SK-N-SH (cell line): ENCODE results near the gene RPL18. TPM values are rescaled to one million over a fixed set of nuclear protein-coding genes. Genes with fewer than 3 reads are reported as not detected.

Experiments
- CTCF ChIA-PET: fragments of 300-600, 350-600 bp; formaldehyde crosslinking; extraction: SDS; loops from one replicate; lab custom pipeline; 2021; lab: Yijun Ruan, JAX
- POLR2A ChIA-PET: fragments of 350-600 bp; sonication (Branson Sonifier 250); formaldehyde crosslinking; extraction: SDS; loops from one replicate; lab custom pipeline; 2020; ENCODE audit warnings: antibody characterized with exemption, inconsistent platforms; lab: Yijun Ruan, JAX
- DNase-seq: peaks from one replicate; pipeline ENCODE4 v3.0.0; 2012
- H2AFZ ChIP-seq: fragments of 200-600 bp; sonication (generic); 2 replicates; pipeline ENCODE4 v1.8.1; 2016; ENCODE audit warnings: antibody characterized with exemption, mild to moderate bottlenecking, low read depth
- H3F3A ChIP-seq: fragments of 200-600 bp; sonication (generic); replicated peaks from 2 replicates; pipeline ENCODE3; 2016; ENCODE audit warnings: antibody characterized with exemption, mild to moderate bottlenecking; ENCODE audit not compliant: insufficient read depth
- H3K27ac ChIP-seq, 2 experiments: fragments of 200-500 bp in 1 of 2; fragments of 200-600 bp in 1 of 2; sonication (Bioruptor generic) in 1 of 2; sonication (generic), shearing (Covaris generic) in 1 of 2; 2 replicates each; pipeline versions ENCODE4 v1.5.1 to v1.6.1; 2014 to 2016; ENCODE audit warnings: low read depth in 2 of 2, inconsistent platforms in 1 of 2, low read length in 1 of 2, mild to moderate bottlenecking in 1 of 2, mixed read lengths in 1 of 2
- H3K27me3 ChIP-seq: fragments of 200-600 bp; sonication (generic), shearing (Covaris generic); 2 replicates; pipeline ENCODE4 v1.6.1; 2016; ENCODE audit warnings: mixed run types; ENCODE audit not compliant: insufficient read depth
- H3K36me3 ChIP-seq, 2 experiments: fragments of 200-500 bp in 1 of 2; fragments of 200-600 bp in 1 of 2; sonication (Bioruptor generic) in 1 of 2; sonication (generic) in 1 of 2; replicated peaks in 1 of 2; 2 replicates each; pipeline versions ENCODE3 to v1.5.1; 2014 to 2016; ENCODE audit warnings: low read length in 1 of 2, mild to moderate bottlenecking in 1 of 2; ENCODE audit not compliant: insufficient read depth in 2 of 2, control insufficient read depth in 1 of 2
- H3K4me1 ChIP-seq, 2 experiments: fragments of 200-500 bp in 1 of 2; fragments of 200-600 bp in 1 of 2; sonication (Bioruptor generic) in 1 of 2; sonication (generic), shearing (Covaris generic) in 1 of 2; 2 replicates each; pipeline versions ENCODE4 v1.5.1 to v1.6.1; 2014 to 2016; ENCODE audit warnings: low read depth in 1 of 2, low read length in 1 of 2, mixed run types in 1 of 2; ENCODE audit not compliant: insufficient read depth in 2 of 2, control insufficient read depth in 1 of 2
- H3K4me2 ChIP-seq: fragments of 200-600 bp; sonication (generic), shearing (Covaris generic); 2 replicates; pipeline ENCODE4 v1.6.1; 2017; ENCODE audit warnings: mixed run types
- H3K4me3 ChIP-seq, 2 experiments: fragments of 200-500 bp in 1 of 2; fragments of 200-600 bp in 1 of 2; sonication (Bioruptor generic) in 1 of 2; sonication (generic), shearing (Covaris generic) in 1 of 2; 2 replicates each; pipeline versions ENCODE4 v1.5.1 to v1.8.1; 2014 to 2016; ENCODE audit warnings: low read depth in 2 of 2, inconsistent platforms in 1 of 2, low read length in 1 of 2, mild to moderate bottlenecking in 1 of 2, mixed read lengths in 1 of 2, moderate library complexity in 1 of 2
- H3K79me2 ChIP-seq: fragments of 200-600 bp; sonication (generic); 2 replicates; pipeline ENCODE4 v1.8.1; 2017; ENCODE audit warnings: mild to moderate bottlenecking; ENCODE audit not compliant: insufficient read depth
- H3K9ac ChIP-seq: fragments of 200-600 bp; sonication (generic); 2 replicates; pipeline ENCODE4 v1.6.1; 2017; ENCODE audit warnings: mixed run types
- H3K9me2 ChIP-seq: fragments of 200-600 bp; sonication (generic); 2 replicates; pipeline ENCODE4 v1.6.1; 2017; ENCODE audit warnings: mixed run types
- H3K9me3 ChIP-seq: fragments of 200-600 bp; sonication (generic); 2 replicates; pipeline ENCODE4 v1.6.1; 2017; ENCODE audit warnings: mixed run types, mild to moderate bottlenecking, moderate library complexity
- H4K20me1 ChIP-seq: fragments of 200-600 bp; sonication (generic); 2 replicates; pipeline ENCODE4 v1.6.1; 2017; ENCODE audit warnings: mild to moderate bottlenecking, mixed run types; ENCODE audit not compliant: insufficient read depth
- ELF1 ChIP-seq: IDR thresholded peaks from 2 replicates; pipeline ENCODE4 v1.4.0; 2012
- EP300 ChIP-seq, 2 experiments: IDR thresholded peaks; 2 replicates each; pipeline versions ENCODE4 v1.4.0 to v1.6.1; 2012; ENCODE audit warnings: borderline replicate concordance in 1 of 2, low read depth in 1 of 2, low read length in 1 of 2
- EZH2phosphoT487 ChIP-seq: fragments of 200-600 bp; sonication (generic); IDR thresholded peaks from 2 replicates; pipeline ENCODE4 v1.6.1; 2017; ENCODE audit warnings: low read depth, mixed run types, mild to moderate bottlenecking, antibody characterized with exemption, moderate library complexity, borderline replicate concordance
- GABPA ChIP-seq: IDR thresholded peaks from 2 replicates; pipeline ENCODE4 v1.4.0; 2012; ENCODE audit warnings: low read depth, mild to moderate bottlenecking
- GATA2 ChIP-seq: sonication (generic); formaldehyde crosslinking; IDR thresholded peaks from 2 replicates; pipeline ENCODE4 v1.5.0; 2020; ENCODE audit warnings: mild to moderate bottlenecking, missing genetic modification reagents
- MEF2A ChIP-seq: IDR thresholded peaks from 2 replicates; pipeline ENCODE4 v1.4.0; 2012; ENCODE audit warnings: low read depth, borderline replicate concordance
- MXI1 ChIP-seq: IDR thresholded peaks from 2 replicates; pipeline ENCODE4 v1.6.1; 2012; ENCODE audit warnings: mild to moderate bottlenecking, low read depth, low read length, improper control_type of control experiment
- POLR2AphosphoS5 ChIP-seq: IDR thresholded peaks from 2 replicates; pipeline ENCODE4 v1.6.1; 2012; ENCODE audit warnings: low read depth, low read length
- RAD21 ChIP-seq: IDR thresholded peaks from 2 replicates; pipeline ENCODE4 v1.6.1; 2012; ENCODE audit warnings: mild to moderate bottlenecking, low read length
- RXRA ChIP-seq: IDR thresholded peaks from 2 replicates; pipeline ENCODE4 v1.4.0; 2012; ENCODE audit warnings: low read depth, mild to moderate bottlenecking, borderline replicate concordance
- SIN3A ChIP-seq: IDR thresholded peaks from 2 replicates; pipeline ENCODE4 v1.6.1; 2012; ENCODE audit warnings: low read depth, mild to moderate bottlenecking, low read length, moderate library complexity, borderline replicate concordance
- TAF1 ChIP-seq: IDR thresholded peaks from 2 replicates; pipeline ENCODE4 v1.6.1; 2012; ENCODE audit warnings: low read depth, mild to moderate bottlenecking, low read length, moderate library complexity, borderline replicate concordance
- TCF12 ChIP-seq: IDR thresholded peaks from 2 replicates; pipeline ENCODE4 v1.4.0; 2012
- TEAD4 ChIP-seq: IDR thresholded peaks from 2 replicates; pipeline ENCODE4 v1.4.0; 2012; ENCODE audit warnings: mild to moderate bottlenecking, borderline replicate concordance; ENCODE audit not compliant: insufficient read depth
- USF1 ChIP-seq: IDR thresholded peaks from 2 replicates; pipeline ENCODE4 v1.4.0; 2012; ENCODE audit warnings: low read depth, borderline replicate concordance
- WGBS: methylation state at CpG from one replicate; pipeline ENCODE4 v1.1.6; 2017; ENCODE audit warnings: low lambda C conversion rate; 5-methylcytosine and 5-hydroxymethylcytosine counted together
- polyA plus RNA-seq, 3 experiments: library from polyadenylated mRNA; depleted of rRNA; stranded (reverse); fragments of >200 nt; gene quantifications; 2 replicates each; pipeline ENCODE4 v1.2.3, GENCODE V29; 2012
- TF ChIP-seq, protein P1 (sequence below): IDR thresholded peaks from 2 replicates; pipeline ENCODE4 v1.4.0; 2012; ENCODE audit warnings: low read depth, borderline replicate concordance
- TF ChIP-seq, protein P2 (sequence below): IDR thresholded peaks from 2 replicates; pipeline ENCODE4; 2012
- TF ChIP-seq, protein P3 (sequence below): fragments of 150-350 bp; IDR thresholded peaks from 2 replicates; pipeline ENCODE4 v1.6.1; 2017; ENCODE audit warnings: antibody characterized with exemption, low read length, low read depth, borderline replicate concordance
- TF ChIP-seq, protein P4 (sequence below): fragments of 200-600 bp; sonication (generic); IDR thresholded peaks from 2 replicates; pipeline ENCODE4 v1.6.1; 2017; ENCODE audit warnings: antibody characterized with exemption, mild to moderate bottlenecking, moderate library complexity
- TF ChIP-seq, protein P5 (sequence below): IDR thresholded peaks from 2 replicates; pipeline ENCODE4 v1.6.1; 2012; ENCODE audit warnings: mild to moderate bottlenecking, low read depth, low read length, moderate library complexity

RPL18 gene
- polyA plus RNA-seq, 1 of the 3 experiments (the other 2 are of a cell fraction): 2,225 TPM

- Histone ChIP-seq H2AFZ (no peak overlapping the region), H3K27me3 (no peaks in the 10 kb centered on the region), H3F3A (peaks cover 36% of the 10 kb centered on the region), H3K36me3 (peaks cover 28 to 33% of the 10 kb centered on the region in 2 experiments), H3K9me3 (no peaks in the 10 kb centered on the region), H3K27ac (peak overlapping the region in 1 of 2 experiments; percentile 40; a peak in 2 of 4 replicates), H3K9me2 (no peaks in the 10 kb centered on the region), H3K9ac (no peak overlapping the region), H3K79me2 (peaks cover 23% of the 10 kb centered on the region), H3K4me3 (no peak overlapping the region), H3K4me1 (peaks cover 11 to 34% of the 10 kb centered on the region in 2 experiments; a peak in 3 of 4 replicates), H4K20me1 (peaks cover 35% of the 10 kb centered on the region), H3K4me2 (no peak overlapping the region)
- 76% methylated on average over 18 of the region's 39 CpGs for WGBS
- DNase-seq: no peak
- POLR2A ChIA-PET: interaction anchor here (0.6 to 1.9 kb wide), 7 partner anchors 11 to 388 kb away, joined by 3 to 5 read pairs (median 4); no protein-coding TSS in a partner anchor
- CTCF ChIA-PET: interaction anchor here (0.6 to 8.0 kb wide), 6 partner anchors 12 to 343 kb away, joined by 3 to 72 read pairs (median 3); no protein-coding TSS in a partner anchor
- TF ChIP-seq GABPA (no peak), MEF2A (no peak), ELF1 (no peak), TEAD4 (no peak), MXI1 (no peak), RXRA (no peak), USF1 (no peak), SIN3A (no peak), RAD21 (no peak), GATA2 (CRISPR knock-in tag) (no peak), TCF12 (no peak), EP300 (IDR thresholded peaks at IDR 0.05; ENCODE audit: borderline replicate concordance in 1 of 2, low read depth in 1 of 2, low read length in 1 of 2) (no peak), TAF1 (no peak), POLR2AphosphoS5 (no peak), EZH2phosphoT487 (no peak)
- TF ChIP-seq, protein P1, sequence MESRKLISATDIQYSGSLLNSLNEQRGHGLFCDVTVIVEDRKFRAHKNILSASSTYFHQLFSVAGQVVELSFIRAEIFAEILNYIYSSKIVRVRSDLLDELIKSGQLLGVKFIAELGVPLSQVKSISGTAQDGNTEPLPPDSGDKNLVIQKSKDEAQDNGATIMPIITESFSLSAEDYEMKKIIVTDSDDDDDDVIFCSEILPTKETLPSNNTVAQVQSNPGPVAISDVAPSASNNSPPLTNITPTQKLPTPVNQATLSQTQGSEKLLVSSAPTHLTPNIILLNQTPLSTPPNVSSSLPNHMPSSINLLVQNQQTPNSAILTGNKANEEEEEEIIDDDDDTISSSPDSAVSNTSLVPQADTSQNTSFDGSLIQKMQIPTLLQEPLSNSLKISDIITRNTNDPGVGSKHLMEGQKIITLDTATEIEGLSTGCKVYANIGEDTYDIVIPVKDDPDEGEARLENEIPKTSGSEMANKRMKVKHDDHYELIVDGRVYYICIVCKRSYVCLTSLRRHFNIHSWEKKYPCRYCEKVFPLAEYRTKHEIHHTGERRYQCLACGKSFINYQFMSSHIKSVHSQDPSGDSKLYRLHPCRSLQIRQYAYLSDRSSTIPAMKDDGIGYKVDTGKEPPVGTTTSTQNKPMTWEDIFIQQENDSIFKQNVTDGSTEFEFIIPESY: no peak
- TF ChIP-seq, protein P2, sequence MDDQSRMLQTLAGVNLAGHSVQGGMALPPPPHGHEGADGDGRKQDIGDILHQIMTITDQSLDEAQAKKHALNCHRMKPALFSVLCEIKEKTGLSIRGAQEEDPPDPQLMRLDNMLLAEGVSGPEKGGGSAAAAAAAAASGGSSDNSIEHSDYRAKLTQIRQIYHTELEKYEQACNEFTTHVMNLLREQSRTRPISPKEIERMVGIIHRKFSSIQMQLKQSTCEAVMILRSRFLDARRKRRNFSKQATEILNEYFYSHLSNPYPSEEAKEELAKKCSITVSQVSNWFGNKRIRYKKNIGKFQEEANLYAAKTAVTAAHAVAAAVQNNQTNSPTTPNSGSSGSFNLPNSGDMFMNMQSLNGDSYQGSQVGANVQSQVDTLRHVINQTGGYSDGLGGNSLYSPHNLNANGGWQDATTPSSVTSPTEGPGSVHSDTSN: no peak
- TF ChIP-seq, protein P3, sequence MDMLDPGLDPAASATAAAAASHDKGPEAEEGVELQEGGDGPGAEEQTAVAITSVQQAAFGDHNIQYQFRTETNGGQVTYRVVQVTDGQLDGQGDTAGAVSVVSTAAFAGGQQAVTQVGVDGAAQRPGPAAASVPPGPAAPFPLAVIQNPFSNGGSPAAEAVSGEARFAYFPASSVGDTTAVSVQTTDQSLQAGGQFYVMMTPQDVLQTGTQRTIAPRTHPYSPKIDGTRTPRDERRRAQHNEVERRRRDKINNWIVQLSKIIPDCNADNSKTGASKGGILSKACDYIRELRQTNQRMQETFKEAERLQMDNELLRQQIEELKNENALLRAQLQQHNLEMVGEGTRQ: no peak
- TF ChIP-seq, protein P4, sequence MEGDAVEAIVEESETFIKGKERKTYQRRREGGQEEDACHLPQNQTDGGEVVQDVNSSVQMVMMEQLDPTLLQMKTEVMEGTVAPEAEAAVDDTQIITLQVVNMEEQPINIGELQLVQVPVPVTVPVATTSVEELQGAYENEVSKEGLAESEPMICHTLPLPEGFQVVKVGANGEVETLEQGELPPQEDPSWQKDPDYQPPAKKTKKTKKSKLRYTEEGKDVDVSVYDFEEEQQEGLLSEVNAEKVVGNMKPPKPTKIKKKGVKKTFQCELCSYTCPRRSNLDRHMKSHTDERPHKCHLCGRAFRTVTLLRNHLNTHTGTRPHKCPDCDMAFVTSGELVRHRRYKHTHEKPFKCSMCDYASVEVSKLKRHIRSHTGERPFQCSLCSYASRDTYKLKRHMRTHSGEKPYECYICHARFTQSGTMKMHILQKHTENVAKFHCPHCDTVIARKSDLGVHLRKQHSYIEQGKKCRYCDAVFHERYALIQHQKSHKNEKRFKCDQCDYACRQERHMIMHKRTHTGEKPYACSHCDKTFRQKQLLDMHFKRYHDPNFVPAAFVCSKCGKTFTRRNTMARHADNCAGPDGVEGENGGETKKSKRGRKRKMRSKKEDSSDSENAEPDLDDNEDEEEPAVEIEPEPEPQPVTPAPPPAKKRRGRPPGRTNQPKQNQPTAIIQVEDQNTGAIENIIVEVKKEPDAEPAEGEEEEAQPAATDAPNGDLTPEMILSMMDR: no peak
- TF ChIP-seq, protein P5, sequence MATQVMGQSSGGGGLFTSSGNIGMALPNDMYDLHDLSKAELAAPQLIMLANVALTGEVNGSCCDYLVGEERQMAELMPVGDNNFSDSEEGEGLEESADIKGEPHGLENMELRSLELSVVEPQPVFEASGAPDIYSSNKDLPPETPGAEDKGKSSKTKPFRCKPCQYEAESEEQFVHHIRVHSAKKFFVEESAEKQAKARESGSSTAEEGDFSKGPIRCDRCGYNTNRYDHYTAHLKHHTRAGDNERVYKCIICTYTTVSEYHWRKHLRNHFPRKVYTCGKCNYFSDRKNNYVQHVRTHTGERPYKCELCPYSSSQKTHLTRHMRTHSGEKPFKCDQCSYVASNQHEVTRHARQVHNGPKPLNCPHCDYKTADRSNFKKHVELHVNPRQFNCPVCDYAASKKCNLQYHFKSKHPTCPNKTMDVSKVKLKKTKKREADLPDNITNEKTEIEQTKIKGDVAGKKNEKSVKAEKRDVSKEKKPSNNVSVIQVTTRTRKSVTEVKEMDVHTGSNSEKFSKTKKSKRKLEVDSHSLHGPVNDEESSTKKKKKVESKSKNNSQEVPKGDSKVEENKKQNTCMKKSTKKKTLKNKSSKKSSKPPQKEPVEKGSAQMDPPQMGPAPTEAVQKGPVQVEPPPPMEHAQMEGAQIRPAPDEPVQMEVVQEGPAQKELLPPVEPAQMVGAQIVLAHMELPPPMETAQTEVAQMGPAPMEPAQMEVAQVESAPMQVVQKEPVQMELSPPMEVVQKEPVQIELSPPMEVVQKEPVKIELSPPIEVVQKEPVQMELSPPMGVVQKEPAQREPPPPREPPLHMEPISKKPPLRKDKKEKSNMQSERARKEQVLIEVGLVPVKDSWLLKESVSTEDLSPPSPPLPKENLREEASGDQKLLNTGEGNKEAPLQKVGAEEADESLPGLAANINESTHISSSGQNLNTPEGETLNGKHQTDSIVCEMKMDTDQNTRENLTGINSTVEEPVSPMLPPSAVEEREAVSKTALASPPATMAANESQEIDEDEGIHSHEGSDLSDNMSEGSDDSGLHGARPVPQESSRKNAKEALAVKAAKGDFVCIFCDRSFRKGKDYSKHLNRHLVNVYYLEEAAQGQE: no peak
These were observed 5.7 kb downstream of the RPL18 start for GRCh38 chr19:48613024-48613851.
